Ectodermal cell (in vitro differentiated cells): Measurements from ENCODE around the gene SPTBN4.
"Not testable (repeated sequence)": the region's sequence is repeated elsewhere in the genome, so short reads cannot be mapped to it uniquely, and the experiment has no call there.

Experiments
- H3K27ac ChIP-seq: 2 replicates; pipeline ENCODE4 v1.7.0; 2013; ENCODE audit warnings: mild to moderate bottlenecking, low read depth, low read length; ENCODE audit not compliant: insufficient read depth, poor library complexity, severe bottlenecking
- H3K27me3 ChIP-seq: 2 replicates; pipeline ENCODE4 v1.7.0; 2013; ENCODE audit warnings: mild to moderate bottlenecking, low read length; ENCODE audit not compliant: insufficient read depth, control insufficient read depth, poor library complexity, severe bottlenecking
- H3K36me3 ChIP-seq: one replicate; pipeline ENCODE4 v1.7.0; 2013; ENCODE audit warnings: low read length; ENCODE audit not compliant: control insufficient read depth, insufficient read depth
- H3K4me1 ChIP-seq: one replicate; pipeline ENCODE4 v1.7.0; 2013; ENCODE audit warnings: low read length; ENCODE audit not compliant: control insufficient read depth, insufficient read depth
- H3K4me3 ChIP-seq: 2 replicates; pipeline ENCODE4 v1.7.0; 2013; ENCODE audit warnings: low read depth, low read length, control low read depth; ENCODE audit not compliant: insufficient read depth
- H3K9me3 ChIP-seq: 2 replicates; pipeline ENCODE4 v1.7.0; 2013; ENCODE audit warnings: mild to moderate bottlenecking, low read length, moderate library complexity; ENCODE audit not compliant: control insufficient read depth
- WGBS, 2 experiments: methylation state at CpG; one replicate each; pipeline ENCODE4 v1.1.7; 2013; ENCODE audit warnings: missing lambda C conversion rate in 2 of 2; 5-methylcytosine and 5-hydroxymethylcytosine counted together

Gene SPTBN4

DNA sequence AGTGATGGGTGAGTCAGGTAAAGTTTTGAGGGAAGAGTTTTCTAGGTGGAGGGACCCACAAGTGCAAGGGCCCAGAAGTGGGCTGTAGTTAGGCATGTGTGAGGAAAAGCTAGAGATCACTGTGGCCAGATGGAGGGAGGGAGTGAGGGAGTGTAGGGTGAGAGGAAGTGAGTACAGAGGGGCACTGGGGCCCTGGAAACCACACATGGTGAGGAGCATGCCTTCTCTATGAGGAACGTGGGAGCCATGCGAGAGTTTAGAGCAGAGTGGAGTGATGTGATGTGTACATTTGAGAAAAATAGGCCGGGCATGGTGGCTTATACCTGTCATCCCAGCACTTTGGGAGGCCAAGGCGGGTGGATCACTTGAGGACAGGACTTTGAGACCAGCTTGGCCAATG lies 95.1 kb downstream of the SPTBN4 start:
- no peak overlapping the region for H3K4me3 ChIP-seq
- no peaks in the 10 kb centered on the region for H3K9me3 ChIP-seq
- no peak overlapping the region for H3K27ac ChIP-seq
- H3K36me3 ChIP-seq, result no peaks in the 10 kb centered on the region
- H3K4me1 ChIP-seq, result no peaks in the 10 kb centered on the region
- WGBS, 2 experiments, result 77 to 79% methylated on average over 4 of the region's 4 CpGs
- H3K27me3 ChIP-seq, result peaks cover 46% of the 10 kb centered on the region

DNA sequence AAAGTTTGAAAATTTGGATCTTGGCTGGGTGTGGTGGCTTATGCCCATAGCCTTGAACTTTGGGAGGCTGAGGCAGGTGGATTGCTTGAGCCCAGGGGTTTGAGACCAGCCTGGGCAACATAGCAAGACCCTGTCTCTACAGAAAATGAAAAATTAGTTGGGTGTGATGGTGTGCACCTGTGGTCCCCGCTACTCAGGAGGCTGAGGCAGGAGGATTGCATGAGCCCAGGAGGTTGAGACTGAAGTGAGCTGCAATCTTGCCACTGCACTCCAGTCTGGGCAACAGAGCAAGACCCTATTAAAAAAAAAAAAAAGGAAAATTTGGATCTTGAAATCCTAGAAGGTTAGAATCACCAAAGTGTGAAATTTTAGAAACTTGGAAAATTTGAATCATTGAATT lies 97.7 kb downstream of the SPTBN4 start:
- H3K27ac ChIP-seq, H3K36me3 ChIP-seq, H3K4me1 ChIP-seq, H3K4me3 ChIP-seq, H3K9me3 ChIP-seq: not testable (repeated sequence)
- 88 to 91% methylated on average over 1 of the region's 1 CpG for WGBS, 2 experiments
- peaks cover 71% of the 10 kb centered on the region for H3K27me3 ChIP-seq

GRCh38 chr19:40565355-40565754 lies 98.6 kb downstream of the SPTBN4 start:
- WGBS, 2 experiments, result 87 to 90% methylated on average over 7 of the region's 7 CpGs
- Histone ChIP-seq H3K9me3 (no peaks in the 10 kb centered on the region), H3K36me3 (no peaks in the 10 kb centered on the region), H3K27ac (no peak overlapping the region), H3K4me3 (no peak overlapping the region), H3K27me3 (peaks cover 71% of the 10 kb centered on the region), H3K4me1 (peaks cover 4% of the 10 kb centered on the region)

DNA sequence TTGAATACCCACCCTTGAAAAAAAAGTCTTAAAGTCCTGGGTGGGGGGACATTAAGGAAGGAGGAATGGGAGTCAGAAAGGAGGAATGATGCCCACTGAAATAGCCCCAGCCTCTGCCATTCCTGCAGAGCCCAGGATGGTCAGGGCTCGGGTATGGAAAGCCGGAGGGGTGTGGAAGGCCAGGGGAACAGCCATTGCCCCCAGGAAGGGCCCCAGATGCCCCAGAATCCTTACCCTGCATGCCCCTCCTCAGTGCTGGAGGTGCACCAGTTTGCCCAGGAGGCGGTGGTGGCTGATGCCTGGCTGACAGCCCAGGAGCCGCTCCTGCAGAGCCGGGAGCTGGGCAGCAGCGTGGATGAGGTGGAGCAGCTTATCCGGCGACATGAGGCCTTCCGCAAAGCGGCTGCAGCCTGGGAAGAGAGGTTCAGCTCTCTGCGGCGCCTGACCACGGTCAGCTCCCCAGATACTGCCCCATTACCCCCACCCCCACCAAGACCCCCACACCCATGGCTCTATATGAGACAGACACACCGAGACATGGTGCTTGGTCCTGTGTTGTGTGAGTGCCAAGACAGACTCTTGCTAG lies 99.2 kb downstream of the SPTBN4 start:
- H3K9me3 ChIP-seq, result no peaks in the 10 kb centered on the region
- no peaks in the 10 kb centered on the region for H3K36me3 ChIP-seq
- no peak overlapping the region for H3K4me3 ChIP-seq
- no peak overlapping the region for H3K27ac ChIP-seq
- H3K4me1 ChIP-seq, result peaks cover 4% of the 10 kb centered on the region
- WGBS, 2 experiments, result 83 to 86% methylated on average over 14 of the region's 14 CpGs
- peaks cover 68% of the 10 kb centered on the region for H3K27me3 ChIP-seq

- H3K27ac ChIP-seq, result no peak overlapping the region
- peaks cover 68% of the 10 kb centered on the region for H3K27me3 ChIP-seq
- WGBS, 2 experiments, result 34 to 35% methylated on average over 18 to 20 of the region's 20 CpGs
- H3K9me3 ChIP-seq, result no peaks in the 10 kb centered on the region
- H3K4me3 ChIP-seq, result peak overlapping the region; percentile 28
- peaks cover 4% of the 10 kb centered on the region for H3K4me1 ChIP-seq
- no peaks in the 10 kb centered on the region for H3K36me3 ChIP-seq
These were observed 100.4 kb downstream of the SPTBN4 start for GRCh38 chr19:40567040-40567749.

DNA sequence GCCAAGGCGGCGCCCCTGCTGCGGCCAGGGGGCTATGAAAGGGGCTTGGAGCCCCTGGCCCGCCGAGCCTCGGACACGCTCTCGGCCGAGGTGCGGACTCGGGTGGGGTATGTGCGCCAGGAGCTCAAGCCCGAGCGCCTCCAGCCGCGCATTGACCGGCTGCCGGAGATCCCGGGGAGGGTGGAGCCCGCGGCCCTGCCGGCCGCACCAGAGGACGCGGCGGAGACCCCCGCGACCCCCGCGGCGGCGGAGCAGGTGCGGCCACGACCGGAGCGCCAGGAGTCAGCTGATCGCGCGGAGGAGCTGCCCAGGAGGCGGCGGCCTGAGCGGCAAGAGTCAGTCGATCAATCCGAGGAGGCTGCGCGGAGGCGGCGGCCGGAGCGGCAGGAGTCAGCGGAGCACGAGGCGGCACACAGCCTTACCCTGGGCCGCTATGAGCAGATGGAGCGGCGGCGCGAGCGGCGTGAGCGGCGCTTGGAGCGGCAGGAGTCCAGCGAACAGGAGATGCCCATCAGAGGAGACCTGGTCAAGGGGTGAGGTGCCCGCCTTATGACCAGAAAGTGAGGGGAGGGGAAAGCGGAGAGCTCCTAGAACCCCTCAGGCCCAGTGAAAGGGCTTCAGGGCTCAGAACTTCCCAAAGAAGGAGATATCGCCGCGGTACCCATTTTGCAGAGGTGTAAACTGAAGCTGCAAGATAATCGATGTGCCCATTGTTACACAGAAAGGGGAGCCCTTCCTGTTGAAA lies 101.1 kb downstream of the SPTBN4 start:
- no peak overlapping the region for H3K27ac ChIP-seq
- no peaks in the 10 kb centered on the region for H3K36me3 ChIP-seq
- peaks cover 64% of the 10 kb centered on the region for H3K27me3 ChIP-seq
- H3K9me3 ChIP-seq, result no peaks in the 10 kb centered on the region
- WGBS, 2 experiments, result 7% methylated on average over 70 of the region's 70 CpGs
- peak overlapping the region; percentile 28 for H3K4me3 ChIP-seq
- peaks cover 4% of the 10 kb centered on the region for H3K4me1 ChIP-seq

GRCh38 chr19:40570313-40571004 lies 103.7 kb downstream of the SPTBN4 start:
- no peak overlapping the region for H3K27ac ChIP-seq
- peaks cover 49% of the 10 kb centered on the region for H3K27me3 ChIP-seq

DNA sequence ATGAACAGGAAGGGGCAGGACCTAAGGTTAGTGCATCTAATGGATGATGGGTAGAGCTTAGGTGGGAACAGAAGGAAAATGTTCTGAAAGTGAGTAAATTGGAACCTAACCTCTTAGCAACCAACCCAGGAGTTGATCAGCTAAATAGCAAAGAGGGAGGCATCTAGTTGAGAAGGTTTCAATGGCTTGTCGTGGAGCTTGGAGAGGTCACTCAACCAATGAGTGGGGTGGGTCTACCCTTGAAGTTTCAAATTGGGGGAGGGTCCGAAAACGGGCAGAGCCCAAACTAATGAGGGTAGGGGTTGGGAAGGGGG lies 104.2 kb downstream of the SPTBN4 start:
- no peak overlapping the region for H3K27ac ChIP-seq
- no peaks in the 10 kb centered on the region for H3K36me3 ChIP-seq
- H3K4me1 ChIP-seq, result peaks cover 4% of the 10 kb centered on the region
- 42 to 52% methylated on average over 3 of the region's 3 CpGs for WGBS, 2 experiments
- no peak overlapping the region for H3K4me3 ChIP-seq
- peaks cover 48% of the 10 kb centered on the region for H3K27me3 ChIP-seq
- no peaks in the 10 kb centered on the region for H3K9me3 ChIP-seq

More at GRCh38 chr19:40570313-40571004, 103.7 kb downstream of the SPTBN4 start:
- peaks cover 4% of the 10 kb centered on the region for H3K4me1 ChIP-seq
- no peaks in the 10 kb centered on the region for H3K9me3 ChIP-seq
- peak overlapping the region; percentile 35 for H3K4me3 ChIP-seq
- no peaks in the 10 kb centered on the region for H3K36me3 ChIP-seq
- whole genome bisulfite sequencing, 2 experiments, result 1% methylated on average over 53 of the region's 53 CpGs

- Histone ChIP-seq H3K4me1 (peaks cover 4% of the 10 kb centered on the region), H3K36me3 (no peaks in the 10 kb centered on the region), H3K4me3 (no peak overlapping the region), H3K9me3 (no peaks in the 10 kb centered on the region), H3K27me3 (peaks cover 41% of the 10 kb centered on the region), H3K27ac (no peak overlapping the region)
- 82 to 83% methylated on average over 10 of the region's 10 CpGs for WGBS, 2 experiments
These were observed 105.2 kb downstream of the SPTBN4 start for GRCh38 chr19:40571831-40572495.
